ENCODE measurements around the gene ESR2. TPM values are rescaled to one million over a fixed set of nuclear protein-coding genes. Genes with fewer than 3 reads are reported as not detected.
"Not testable (repeated sequence)": the region's sequence is repeated elsewhere in the genome, so short reads cannot be mapped to it uniquely, and the experiment has no call there.

The ESR2 gene
- total RNA-seq, 1 donor from 2014 or later: 2.2 TPM

- intact Hi-C loops (cut with DNase I): no loop called here
- H3K4me3 ChIP-seq: no peak overlapping the region
- H3K36me3 ChIP-seq: peaks cover 0 to 37% of the 10 kb centered on the region in 2 donors
- TF ChIP-seq, protein P1, sequence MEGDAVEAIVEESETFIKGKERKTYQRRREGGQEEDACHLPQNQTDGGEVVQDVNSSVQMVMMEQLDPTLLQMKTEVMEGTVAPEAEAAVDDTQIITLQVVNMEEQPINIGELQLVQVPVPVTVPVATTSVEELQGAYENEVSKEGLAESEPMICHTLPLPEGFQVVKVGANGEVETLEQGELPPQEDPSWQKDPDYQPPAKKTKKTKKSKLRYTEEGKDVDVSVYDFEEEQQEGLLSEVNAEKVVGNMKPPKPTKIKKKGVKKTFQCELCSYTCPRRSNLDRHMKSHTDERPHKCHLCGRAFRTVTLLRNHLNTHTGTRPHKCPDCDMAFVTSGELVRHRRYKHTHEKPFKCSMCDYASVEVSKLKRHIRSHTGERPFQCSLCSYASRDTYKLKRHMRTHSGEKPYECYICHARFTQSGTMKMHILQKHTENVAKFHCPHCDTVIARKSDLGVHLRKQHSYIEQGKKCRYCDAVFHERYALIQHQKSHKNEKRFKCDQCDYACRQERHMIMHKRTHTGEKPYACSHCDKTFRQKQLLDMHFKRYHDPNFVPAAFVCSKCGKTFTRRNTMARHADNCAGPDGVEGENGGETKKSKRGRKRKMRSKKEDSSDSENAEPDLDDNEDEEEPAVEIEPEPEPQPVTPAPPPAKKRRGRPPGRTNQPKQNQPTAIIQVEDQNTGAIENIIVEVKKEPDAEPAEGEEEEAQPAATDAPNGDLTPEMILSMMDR (IDR thresholded peaks at IDR 0.05): no peak
- TF ChIP-seq POLR2AphosphoS5 (IDR thresholded peaks at IDR 0.05; ENCODE audit: insufficient read depth in 1 of 2, low read depth in 1 of 2) (no peak), POLR2A (IDR thresholded peaks at IDR 0.05) (no peak)
- no peak overlapping the region for H3K27ac ChIP-seq
- H3K27me3 ChIP-seq: no peaks in the 10 kb centered on the region
- DNase-seq (ENCODE audit: extremely low spot score in 2 of 2): no peak
- H3K9me3 ChIP-seq: no peaks in the 10 kb centered on the region
- no peaks in the 10 kb centered on the region for H3K4me1 ChIP-seq
These were observed 80.2 kb downstream of the ESR2 start for GRCh38 chr14:64213853-64214570.

- TF ChIP-seq POLR2AphosphoS5 (IDR thresholded peaks at IDR 0.05; ENCODE audit: insufficient read depth in 1 of 2, low read depth in 1 of 2) (no peak), POLR2A (IDR thresholded peaks at IDR 0.05) (no peak)
- TF ChIP-seq, protein P1 (IDR thresholded peaks at IDR 0.05): no peak
- DNase-seq (ENCODE audit: extremely low spot score in 2 of 2): no peak
- intact Hi-C loops (cut with DNase I): no loop called here
- Histone ChIP-seq H3K9me3 (no peaks in the 10 kb centered on the region), H3K4me3 (no peak overlapping the region), H3K36me3 (peaks cover 0 to 46% of the 10 kb centered on the region in 2 donors), H3K27ac (no peak overlapping the region), H3K27me3 (no peaks in the 10 kb centered on the region), H3K4me1 (no peaks in the 10 kb centered on the region)
These were observed 81.1 kb downstream of the ESR2 start for GRCh38 chr14:64213086-64213485.

DNA sequence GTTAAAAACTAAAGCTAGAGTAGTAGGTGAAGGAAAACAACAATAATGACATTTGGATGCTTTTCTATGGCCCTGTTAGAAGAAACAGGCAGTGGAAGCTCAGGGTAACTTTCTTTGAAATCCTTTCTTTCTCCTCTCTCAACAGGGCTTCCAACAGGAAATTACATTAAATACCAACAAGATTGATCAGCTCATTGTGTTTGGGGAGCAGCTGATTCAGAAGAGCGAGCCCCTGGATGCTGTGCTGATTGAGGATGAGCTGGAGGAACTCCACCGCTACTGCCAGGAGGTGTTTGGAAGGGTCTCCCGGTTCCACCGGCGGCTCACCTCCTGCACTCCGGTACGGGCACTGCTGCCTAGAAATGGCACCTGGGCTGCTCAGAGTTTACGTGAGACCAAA, 81.5 kb downstream of the ESR2 start:
- Histone ChIP-seq H3K27ac (no peak overlapping the region), H3K27me3 (no peaks in the 10 kb centered on the region), H3K36me3 (peaks cover 0 to 46% of the 10 kb centered on the region in 2 donors), H3K9me3 (no peaks in the 10 kb centered on the region), H3K4me1 (no peaks in the 10 kb centered on the region), H3K4me3 (no peak overlapping the region)
- intact Hi-C loops (cut with DNase I): no loop called here
- no peak for DNase-seq (ENCODE audit: extremely low spot score in 2 of 2)
- TF ChIP-seq, protein P1 (IDR thresholded peaks at IDR 0.05): no peak
- TF ChIP-seq POLR2AphosphoS5 (IDR thresholded peaks at IDR 0.05; ENCODE audit: insufficient read depth in 1 of 2, low read depth in 1 of 2) (no peak), POLR2A (IDR thresholded peaks at IDR 0.05) (no peak)

DNA sequence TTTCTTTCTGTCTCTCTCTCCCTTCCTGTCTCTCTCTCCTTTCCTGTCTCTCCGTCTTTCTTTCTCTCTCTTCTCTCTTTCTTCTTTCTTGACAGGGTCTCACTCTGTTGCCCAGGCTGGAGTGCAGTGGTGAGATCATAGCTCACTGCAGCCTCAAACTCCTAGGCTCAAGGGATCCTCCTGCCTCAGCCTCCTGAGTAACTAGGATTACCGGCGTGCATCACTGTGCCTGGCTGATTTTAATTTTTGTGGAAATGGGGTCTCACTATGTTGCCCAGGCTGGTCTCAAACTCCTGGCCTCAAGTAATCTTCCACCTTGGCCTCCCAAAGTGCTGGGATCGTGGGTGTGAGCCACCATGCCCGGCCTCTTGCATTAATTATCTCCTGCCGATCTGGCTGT, 83.3 kb downstream of the ESR2 start:
- H3K4me3 ChIP-seq; H3K27me3 ChIP-seq; H3K27ac ChIP-seq; H3K9me3 ChIP-seq; H3K4me1 ChIP-seq; DNase-seq (ENCODE audit: extremely low spot score in 2 of 2); intact Hi-C loops (cut with DNase I): not testable (repeated sequence)
- peaks cover 0 to 40% of the 10 kb centered on the region in 2 donors for H3K36me3 ChIP-seq

DNA sequence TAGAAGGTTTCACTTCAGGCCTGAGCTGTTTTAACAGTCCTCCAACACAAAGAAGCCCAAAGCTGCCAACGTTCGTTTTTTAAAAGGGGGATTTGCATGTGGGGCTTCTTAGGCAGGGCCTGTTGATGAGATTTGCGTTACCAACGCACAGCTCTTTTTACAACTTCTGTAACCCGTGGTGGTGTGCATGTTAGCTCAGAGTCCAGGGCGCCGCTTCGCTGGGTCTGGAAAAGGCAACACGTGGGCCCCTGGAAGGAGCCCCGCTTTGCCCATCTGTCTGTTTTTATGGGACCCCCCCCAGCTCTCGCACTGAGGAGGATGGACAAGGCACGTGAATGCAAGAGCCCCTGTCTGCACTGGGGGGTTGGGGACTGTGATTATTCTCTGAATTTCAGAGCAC, 84.0 kb downstream of the ESR2 start:
- intact Hi-C loops (cut with DNase I): no loop called here
- Histone ChIP-seq H3K4me1 (no peaks in the 10 kb centered on the region), H3K36me3 (peaks cover 0 to 33% of the 10 kb centered on the region in 2 donors)

More for the DNA sequence above, 84.0 kb downstream of the ESR2 start:
- Histone ChIP-seq H3K4me3 (no peak overlapping the region), H3K27ac (no peak overlapping the region), H3K9me3 (no peaks in the 10 kb centered on the region), H3K27me3 (no peaks in the 10 kb centered on the region)
- TF ChIP-seq, protein P1 (IDR thresholded peaks at IDR 0.05): no peak
- TF ChIP-seq POLR2A (IDR thresholded peaks at IDR 0.05) (no peak), POLR2AphosphoS5 (IDR thresholded peaks at IDR 0.05; ENCODE audit: insufficient read depth in 1 of 2, low read depth in 1 of 2) (no peak)
- DNase-seq (ENCODE audit: extremely low spot score in 2 of 2): no peak
